ENCODE results near the gene TCP11.

The TCP11 gene

GRCh38 chr6:35084511-35085203, 56.5 kb downstream of the TCP11 start:
- H3K4me1 Mint-ChIP-seq, result no peaks in the 10 kb centered on the region
- no peak for DNase-seq
- no peaks in the 10 kb centered on the region for H3K27me3 Mint-ChIP-seq
- H3K4me3 Mint-ChIP-seq, result no peak overlapping the region
- H3K27ac Mint-ChIP-seq, result no peak overlapping the region
- no peak for ATAC-seq
- no peaks in the 10 kb centered on the region for H3K9me3 Mint-ChIP-seq

GRCh38 chr6:35084041-35084491, 57.1 kb downstream of the TCP11 start:
- no peaks in the 10 kb centered on the region for H3K4me1 Mint-ChIP-seq
- no peak overlapping the region for H3K4me3 Mint-ChIP-seq
- no peak for DNase-seq
- ATAC-seq, result no peak
- H3K27ac Mint-ChIP-seq, result peak overlapping the region in 1 of 2 donors; percentile 7
- H3K9me3 Mint-ChIP-seq, result no peaks in the 10 kb centered on the region
- no peaks in the 10 kb centered on the region for H3K27me3 Mint-ChIP-seq

GRCh38 chr6:35083507-35083906, 57.6 kb downstream of the TCP11 start:
- no peak overlapping the region for H3K4me3 Mint-ChIP-seq
- DNase-seq, result no peak
- H3K27ac Mint-ChIP-seq, result no peak overlapping the region
- no peaks in the 10 kb centered on the region for H3K4me1 Mint-ChIP-seq
- no peak for ATAC-seq
- H3K9me3 Mint-ChIP-seq, result no peaks in the 10 kb centered on the region
- no peaks in the 10 kb centered on the region for H3K27me3 Mint-ChIP-seq

- Mint-ChIP-seq H3K9me3 (no peaks in the 10 kb centered on the region), H3K4me1 (no peaks in the 10 kb centered on the region), H3K4me3 (no peak overlapping the region), H3K27ac (peak overlapping the region in 1 of 2 donors; percentile 76), H3K27me3 (no peaks in the 10 kb centered on the region)
- DNase-seq (no peak), ATAC-seq (no peak)
Observed at GRCh38 chr6:35082733-35083403, 58.3 kb downstream of the TCP11 start.

GRCh38 chr6:35082046-35082732, 59.0 kb downstream of the TCP11 start:
- H3K9me3 Mint-ChIP-seq, result no peaks in the 10 kb centered on the region
- H3K27ac Mint-ChIP-seq, result peak overlapping the region in 1 of 2 donors; percentile 76
- no peaks in the 10 kb centered on the region for H3K4me1 Mint-ChIP-seq
- no peaks in the 10 kb centered on the region for H3K27me3 Mint-ChIP-seq
- no peak for DNase-seq
- H3K4me3 Mint-ChIP-seq, result no peak overlapping the region
- no peak for ATAC-seq

GRCh38 chr6:35081426-35081851, 59.7 kb downstream of the TCP11 start:
- no peak overlapping the region for H3K27ac Mint-ChIP-seq
- H3K27me3 Mint-ChIP-seq, result no peaks in the 10 kb centered on the region
- no peak overlapping the region for H3K4me3 Mint-ChIP-seq
- H3K9me3 Mint-ChIP-seq, result no peaks in the 10 kb centered on the region
- no peak for ATAC-seq
- DNase-seq, result no peak
- no peaks in the 10 kb centered on the region for H3K4me1 Mint-ChIP-seq

GRCh38 chr6:35080821-35081425, 60.2 kb downstream of the TCP11 start:
- no peak for DNase-seq
- Mint-ChIP-seq H3K9me3 (no peaks in the 10 kb centered on the region), H3K4me3 (no peak overlapping the region), H3K27me3 (no peaks in the 10 kb centered on the region), H3K27ac (no peak overlapping the region), H3K4me1 (no peaks in the 10 kb centered on the region)
- ATAC-seq, result no peak

- H3K27me3 Mint-ChIP-seq, result no peaks in the 10 kb centered on the region
- DNase-seq (no peak), ATAC-seq (no peak)
- H3K4me1 Mint-ChIP-seq, result no peaks in the 10 kb centered on the region
- H3K4me3 Mint-ChIP-seq, result no peak overlapping the region
- H3K9me3 Mint-ChIP-seq, result no peaks in the 10 kb centered on the region
- H3K27ac Mint-ChIP-seq, result no peak overlapping the region
Observed at GRCh38 chr6:35080016-35080680, 61.0 kb downstream of the TCP11 start.

- no peak for ATAC-seq
- H3K9me3 Mint-ChIP-seq, result no peaks in the 10 kb centered on the region
- DNase-seq, result no peak
- H3K4me1 Mint-ChIP-seq, result no peaks in the 10 kb centered on the region
- H3K27ac Mint-ChIP-seq, result peak overlapping the region in 1 of 2 donors; percentile 86
- H3K27me3 Mint-ChIP-seq, result no peaks in the 10 kb centered on the region
- H3K4me3 Mint-ChIP-seq, result no peak overlapping the region
Observed at GRCh38 chr6:35079311-35080000, 61.7 kb downstream of the TCP11 start.

GRCh38 chr6:35078896-35079295, 62.2 kb downstream of the TCP11 start:
- DNase-seq (no peak), ATAC-seq (no peak)
- H3K4me3 Mint-ChIP-seq, result no peak overlapping the region
- no peaks in the 10 kb centered on the region for H3K27me3 Mint-ChIP-seq
- H3K27ac Mint-ChIP-seq, result no peak overlapping the region
- no peaks in the 10 kb centered on the region for H3K4me1 Mint-ChIP-seq
- no peaks in the 10 kb centered on the region for H3K9me3 Mint-ChIP-seq

- Mint-ChIP-seq H3K9me3 (no peaks in the 10 kb centered on the region), H3K4me3 (no peak overlapping the region), H3K27ac (no peak overlapping the region), H3K4me1 (no peaks in the 10 kb centered on the region), H3K27me3 (no peaks in the 10 kb centered on the region)
- no peak for ATAC-seq
- DNase-seq, result no peak
Observed at GRCh38 chr6:35078226-35078850, 62.8 kb downstream of the TCP11 start.

- Mint-ChIP-seq H3K27ac (no peak overlapping the region), H3K4me3 (no peak overlapping the region), H3K9me3 (no peaks in the 10 kb centered on the region), H3K27me3 (no peaks in the 10 kb centered on the region), H3K4me1 (no peaks in the 10 kb centered on the region)
- ATAC-seq (no peak), DNase-seq (no peak)
Observed at GRCh38 chr6:35077713-35078105, 63.4 kb downstream of the TCP11 start.

- ATAC-seq (no peak), DNase-seq (no peak)
- Mint-ChIP-seq H3K27ac (no peak overlapping the region), H3K4me1 (no peaks in the 10 kb centered on the region), H3K4me3 (no peak overlapping the region), H3K27me3 (no peaks in the 10 kb centered on the region), H3K9me3 (no peaks in the 10 kb centered on the region)
Observed at GRCh38 chr6:35076997-35077712, 64.0 kb downstream of the TCP11 start.
